ENCODE results near the gene FBXO17.
"Not testable (repeated sequence)": the region's sequence is repeated elsewhere in the genome, so short reads cannot be mapped to it uniquely, and the experiment has no call there.

GRCh38 chr19:38997576-38997975, 22.0 kb upstream of the FBXO17 start:
- TF ChIP-seq CTCF (IDR thresholded peaks at IDR 0.05; ENCODE audit: poor library complexity); EZH2 (IDR thresholded peaks at IDR 0.05; ENCODE audit: borderline replicate concordance): not testable (repeated sequence)
